ENCODE results near the gene DRC1.

Gene DRC1

DNA sequence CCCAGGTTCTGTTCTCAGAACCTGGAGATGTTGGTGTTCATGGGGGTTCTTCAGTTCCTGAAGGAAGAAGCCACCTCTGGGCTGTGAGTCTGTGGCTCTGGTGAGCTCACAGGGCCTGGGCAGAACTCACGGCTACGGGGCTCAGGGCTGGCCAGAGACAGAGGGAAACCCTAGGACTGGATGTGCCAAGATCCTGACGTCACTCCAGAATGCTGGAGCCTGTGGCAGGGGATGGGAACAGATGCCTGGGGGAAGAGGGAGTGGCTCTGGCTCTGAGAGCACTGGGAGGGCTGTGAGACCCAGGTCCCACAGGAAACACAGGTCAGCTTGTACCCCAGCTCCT, 76.2 kb downstream of the DRC1 start, which contains the start of gene OTOF:
Gene OTOF, minus strand, starts transcription at position 214 of the 343 bp plus-strand sequence.
- peak; percentile 56 for DNase-seq (ENCODE audit: low read depth)

DNA sequence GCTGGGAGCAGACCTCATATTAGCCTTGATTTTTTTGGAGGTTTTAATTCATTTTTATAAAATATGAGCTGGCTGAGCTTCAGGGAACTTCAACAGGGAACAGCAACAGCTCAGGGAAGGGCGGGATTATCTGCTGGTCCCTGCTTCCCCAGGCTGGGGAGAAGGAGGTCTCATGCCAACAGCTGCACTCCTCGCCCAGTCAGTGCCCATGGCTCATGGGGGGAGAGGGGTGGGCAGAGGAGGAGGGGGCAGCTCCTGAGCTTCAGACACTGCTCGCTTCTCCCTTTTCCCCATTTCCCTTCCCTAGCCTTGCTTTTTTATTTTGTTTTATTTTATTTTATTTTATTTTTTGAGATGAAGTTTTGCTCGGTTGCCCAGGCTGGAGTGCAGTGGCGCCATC, 76.6 kb downstream of the DRC1 start:
- no peak for DNase-seq (ENCODE audit: low read depth)

DNA sequence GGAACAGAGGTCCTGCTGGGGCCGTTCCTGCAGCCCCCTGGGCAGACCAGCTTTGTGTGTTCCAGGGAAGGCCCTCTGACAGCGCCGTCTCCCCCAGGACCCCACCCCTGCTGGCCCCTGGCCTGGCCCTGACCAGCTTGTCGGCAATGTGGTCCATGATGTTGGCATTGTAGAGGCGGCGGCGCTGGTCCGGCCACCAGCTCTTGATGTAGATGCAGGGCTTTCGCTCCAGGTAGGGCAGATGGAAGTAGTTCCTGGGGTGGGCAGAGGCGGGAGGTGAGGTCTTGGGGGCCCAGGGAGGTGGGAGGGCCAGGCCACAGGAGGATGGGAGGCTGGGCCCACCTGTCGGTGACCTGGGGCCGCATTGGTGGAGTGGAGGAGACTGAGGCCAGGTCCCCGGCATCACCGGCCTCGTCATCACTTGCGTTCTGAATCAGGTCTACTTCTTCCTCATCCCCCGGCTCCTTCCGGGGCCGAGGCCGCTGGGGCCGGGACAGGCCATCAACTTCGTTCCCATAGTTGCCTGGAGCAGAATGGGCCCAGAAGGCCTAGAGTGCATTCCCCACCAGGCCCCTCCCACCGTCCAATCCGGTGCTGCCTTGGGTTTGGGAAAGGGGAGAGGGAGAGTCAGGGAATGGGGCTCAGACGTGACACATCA, 77.5 kb downstream of the DRC1 start:
- no peak for DNase-seq (ENCODE audit: low read depth)

DNA sequence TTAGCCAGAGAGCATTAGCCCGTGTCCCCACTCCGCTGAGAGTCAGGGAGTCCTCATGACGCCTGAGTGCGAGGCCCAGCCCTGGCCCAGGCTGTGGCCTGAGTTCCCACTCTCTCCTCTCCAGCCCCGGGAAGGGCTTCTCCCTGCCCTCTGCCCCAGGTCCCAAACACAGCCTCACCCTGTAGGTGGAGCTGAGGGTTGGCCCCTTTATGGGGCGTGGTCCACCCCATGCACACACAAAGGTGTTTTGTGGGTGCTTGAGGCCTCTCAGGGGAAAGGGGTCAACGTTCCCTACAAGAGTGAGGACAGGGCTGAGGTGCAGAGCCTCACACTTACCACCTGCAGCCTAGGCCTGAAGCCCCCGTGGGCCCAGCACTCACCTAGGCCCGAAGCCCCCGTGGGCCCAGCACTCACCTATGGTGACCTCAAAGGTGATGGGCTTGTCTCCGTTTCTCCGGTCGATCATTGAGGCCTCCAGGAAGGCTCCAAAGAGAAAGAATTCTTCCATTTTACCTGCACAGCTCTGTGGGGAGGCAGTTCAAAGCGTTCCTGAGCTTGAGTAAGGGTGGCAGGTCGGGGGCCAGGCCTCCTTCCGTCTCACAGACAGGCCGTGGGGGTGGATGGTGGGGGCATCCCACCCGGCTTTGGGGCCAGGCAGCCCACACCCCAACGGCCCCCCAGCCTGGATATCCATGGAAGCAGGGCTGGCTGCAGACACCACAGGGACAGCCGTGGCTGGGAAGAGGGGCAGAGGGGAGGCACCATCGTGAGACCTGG, 78.3 kb downstream of the DRC1 start:
- DNase-seq (ENCODE audit: low read depth), result no peak

DNA sequence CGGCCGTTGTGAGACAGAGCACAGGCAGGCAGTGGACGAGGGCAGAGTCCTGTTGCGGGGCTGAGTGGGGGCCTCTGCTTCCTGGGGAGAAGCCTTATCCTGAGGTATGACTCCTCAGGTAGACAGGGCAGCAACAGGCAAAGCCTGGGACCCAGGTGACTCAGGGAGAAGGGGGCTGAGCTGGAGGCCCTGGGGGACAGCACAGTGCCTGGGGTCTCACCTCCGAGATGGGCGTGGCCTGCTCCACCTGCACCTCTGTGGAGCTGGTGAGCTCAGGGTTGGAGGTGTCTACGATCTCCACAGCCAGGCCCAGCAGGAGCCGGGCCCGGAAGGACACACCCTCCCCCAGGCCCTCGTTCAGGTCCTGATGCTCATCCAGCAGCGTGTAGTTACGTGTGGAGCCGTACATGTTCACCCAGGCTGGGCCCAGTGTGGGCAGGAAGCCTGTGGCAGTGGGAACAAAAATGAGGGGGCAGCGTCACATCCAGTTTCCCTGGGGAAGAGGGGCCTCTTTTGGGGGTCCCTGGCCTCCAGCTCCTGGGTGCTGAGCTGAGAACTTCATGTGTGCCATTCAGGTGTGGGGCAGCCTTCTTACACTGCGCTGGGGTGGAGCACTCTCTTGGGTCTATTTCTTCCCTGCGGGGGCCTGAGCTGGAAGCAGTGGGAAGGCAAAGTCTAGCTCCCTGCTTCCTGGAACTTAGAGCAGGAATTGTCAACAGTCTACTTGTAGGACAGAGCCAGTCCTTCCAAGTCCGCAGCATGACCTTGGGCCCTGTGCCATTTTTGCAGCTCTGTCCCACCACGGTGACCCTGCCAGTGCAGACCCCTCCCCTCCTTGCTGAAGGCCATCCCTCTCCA, 79.1 kb downstream of the DRC1 start:
- DNase-seq (ENCODE audit: low read depth), result no peak

DNA sequence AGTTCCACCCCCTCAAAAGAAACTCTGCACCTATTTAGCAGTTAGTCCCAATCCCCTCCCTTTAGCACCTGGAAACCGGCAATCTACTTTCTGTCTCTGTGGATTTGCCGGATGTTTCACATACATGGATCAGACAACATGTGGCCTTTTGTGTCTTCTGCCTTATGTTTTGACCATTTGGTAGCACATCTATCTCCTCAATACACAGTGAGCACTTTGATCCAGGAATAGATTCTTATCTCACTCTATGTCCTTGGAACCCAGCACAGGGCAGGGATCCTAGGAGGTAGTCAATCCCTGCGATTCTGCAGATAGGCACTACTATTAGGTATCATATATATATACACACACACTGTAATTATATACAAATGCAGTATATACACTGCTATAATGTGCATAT, 80.0 kb downstream of the DRC1 start:
- DNase-seq (ENCODE audit: low read depth), result no peak

DNA sequence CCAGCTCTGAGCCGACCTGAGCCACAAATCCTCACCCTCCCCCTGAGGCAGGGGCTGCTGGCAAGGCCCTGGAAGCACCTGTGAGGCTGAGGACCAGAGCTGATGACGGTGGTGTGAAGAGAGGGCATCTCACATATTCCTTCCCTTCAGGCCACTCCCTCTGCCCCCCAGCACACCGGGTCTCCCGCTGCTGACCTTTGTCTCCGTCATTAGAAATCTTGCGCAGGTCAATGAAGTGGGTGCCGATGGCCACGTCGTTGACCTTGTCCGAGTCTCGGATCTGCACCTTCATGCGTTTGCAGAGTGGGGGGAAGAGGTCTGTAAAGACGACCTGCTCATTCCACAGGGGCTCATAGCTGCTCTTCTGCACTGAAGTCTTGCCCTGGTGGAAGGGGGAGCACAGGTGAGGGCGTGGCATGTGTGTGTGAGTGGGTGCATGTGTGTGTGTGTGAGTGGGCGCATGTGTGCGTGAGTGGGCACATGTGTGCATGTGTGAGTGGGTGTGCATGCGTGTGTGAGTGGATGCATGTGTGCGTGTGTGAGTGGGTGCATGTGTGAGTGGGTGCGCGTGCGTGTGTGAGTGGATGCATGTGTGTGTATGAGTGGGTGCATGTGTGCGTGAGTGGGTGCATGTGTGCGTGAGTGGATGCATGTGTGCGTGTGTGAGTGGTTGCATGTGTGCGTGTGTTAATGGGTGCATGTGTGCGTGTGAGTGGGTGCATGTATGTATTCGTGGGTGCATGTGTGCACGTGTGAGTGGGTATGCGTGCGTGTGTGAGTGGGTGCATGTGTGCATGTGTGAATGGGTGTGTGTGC, 80.7 kb downstream of the DRC1 start:
- no peak for DNase-seq (ENCODE audit: low read depth)

DNA sequence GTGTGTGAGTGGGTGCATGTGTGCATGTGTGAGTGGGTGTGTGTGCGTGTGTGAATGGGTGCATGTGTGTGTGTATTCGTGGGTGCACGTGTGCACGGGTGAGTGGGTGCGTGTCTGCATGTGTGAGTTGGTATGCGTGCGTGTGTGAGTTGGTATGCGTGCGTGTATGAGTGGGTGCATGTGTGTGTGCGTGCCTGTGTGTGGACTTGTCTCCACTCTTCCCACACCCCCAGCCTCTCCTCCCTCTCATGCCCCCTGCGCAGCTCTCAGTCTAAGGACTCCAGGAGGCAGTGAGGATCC, 81.3 kb downstream of the DRC1 start:
- no peak for DNase-seq (ENCODE audit: low read depth)

DNA sequence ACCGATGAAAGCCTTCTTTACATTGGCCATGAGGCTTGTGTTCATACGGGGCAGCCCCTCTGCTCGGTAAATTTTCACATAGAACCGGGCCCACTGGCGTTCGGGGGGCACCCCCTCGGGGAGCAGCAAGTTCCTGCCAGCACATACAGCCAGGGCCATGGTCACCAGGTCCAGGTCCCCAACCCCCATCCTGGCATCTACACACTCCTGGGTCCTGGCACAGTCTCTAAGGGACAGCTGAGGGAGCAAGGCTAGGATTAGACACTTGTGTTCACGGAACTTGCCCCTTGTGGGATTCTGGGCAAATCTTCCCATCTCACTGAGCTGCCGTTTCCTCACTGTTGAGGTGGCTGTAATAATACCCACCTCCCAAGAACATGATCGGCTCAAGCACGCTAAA, 81.8 kb downstream of the DRC1 start:
- DNase-seq (ENCODE audit: low read depth), result no peak

DNA sequence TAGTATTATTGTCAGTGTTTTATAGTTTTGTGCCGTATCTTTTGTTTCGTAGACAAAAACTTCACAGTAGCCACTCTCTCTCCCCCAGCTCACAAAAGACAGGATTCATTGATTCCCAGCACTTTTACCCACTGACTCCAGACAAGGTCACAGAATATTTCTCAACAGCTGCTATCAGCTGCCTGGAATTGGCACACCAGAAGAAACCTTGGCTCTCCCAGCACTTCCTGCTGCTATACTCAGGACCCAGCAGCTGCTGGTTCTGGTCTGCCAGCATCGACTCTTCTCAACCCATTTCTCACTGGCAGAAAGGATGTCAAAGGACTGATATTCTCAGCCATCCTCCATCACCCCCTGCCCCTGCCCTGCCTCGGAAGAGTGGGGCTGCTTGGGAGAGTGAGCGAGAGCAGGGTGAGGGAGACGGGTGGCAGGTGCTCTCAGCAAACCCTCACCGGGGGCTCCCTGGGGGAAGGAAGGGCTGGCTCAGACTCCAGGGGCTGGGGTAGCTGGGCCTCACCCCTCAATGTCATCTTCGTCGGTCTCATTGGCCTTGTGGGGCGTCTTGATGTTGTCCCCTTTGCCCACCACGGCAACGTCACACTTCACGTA, 82.3 kb downstream of the DRC1 start:
- no peak for DNase-seq (ENCODE audit: low read depth)

DNA sequence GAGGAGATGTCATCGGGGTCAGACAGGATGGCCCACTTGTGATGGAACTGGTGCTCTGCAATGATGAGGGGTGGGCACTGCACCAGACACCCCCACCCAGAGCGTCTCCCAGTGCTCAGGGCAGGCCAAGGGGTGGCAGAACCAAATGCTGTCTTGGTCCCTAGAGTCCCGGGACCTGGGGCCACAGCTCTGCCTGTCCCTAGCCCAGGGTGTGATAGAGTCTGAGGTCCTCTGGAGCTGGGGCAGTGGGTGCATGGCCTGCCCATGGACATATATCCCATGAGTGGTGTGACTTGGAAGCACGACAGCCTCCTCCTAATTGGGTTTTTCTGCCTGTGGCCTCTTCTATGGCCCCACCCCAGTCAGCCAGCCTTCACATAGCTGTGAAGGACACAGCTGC, 82.9 kb downstream of the DRC1 start:
- DNase-seq (ENCODE audit: low read depth), result no peak

DNA sequence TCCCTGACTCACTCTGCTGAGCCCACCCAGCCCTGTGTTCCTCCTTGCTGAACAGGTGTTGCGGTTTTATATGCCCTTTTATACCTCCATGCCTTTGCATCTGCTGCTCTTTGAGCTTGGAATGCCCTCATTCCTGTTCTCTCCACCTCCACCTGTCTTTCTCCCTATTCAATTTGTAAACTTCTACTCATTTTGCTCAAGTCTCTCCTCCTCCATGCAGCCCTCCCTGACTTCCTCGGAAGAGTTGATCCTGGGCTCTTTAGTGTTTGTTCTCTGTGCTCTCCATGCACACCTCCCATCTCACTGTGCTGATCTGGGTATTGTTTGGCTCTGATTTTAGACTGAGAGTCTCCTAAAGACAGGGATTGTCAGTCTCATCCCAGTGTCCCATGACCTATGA, 83.4 kb downstream of the DRC1 start:
- DNase-seq (ENCODE audit: low read depth), result no peak

DNA sequence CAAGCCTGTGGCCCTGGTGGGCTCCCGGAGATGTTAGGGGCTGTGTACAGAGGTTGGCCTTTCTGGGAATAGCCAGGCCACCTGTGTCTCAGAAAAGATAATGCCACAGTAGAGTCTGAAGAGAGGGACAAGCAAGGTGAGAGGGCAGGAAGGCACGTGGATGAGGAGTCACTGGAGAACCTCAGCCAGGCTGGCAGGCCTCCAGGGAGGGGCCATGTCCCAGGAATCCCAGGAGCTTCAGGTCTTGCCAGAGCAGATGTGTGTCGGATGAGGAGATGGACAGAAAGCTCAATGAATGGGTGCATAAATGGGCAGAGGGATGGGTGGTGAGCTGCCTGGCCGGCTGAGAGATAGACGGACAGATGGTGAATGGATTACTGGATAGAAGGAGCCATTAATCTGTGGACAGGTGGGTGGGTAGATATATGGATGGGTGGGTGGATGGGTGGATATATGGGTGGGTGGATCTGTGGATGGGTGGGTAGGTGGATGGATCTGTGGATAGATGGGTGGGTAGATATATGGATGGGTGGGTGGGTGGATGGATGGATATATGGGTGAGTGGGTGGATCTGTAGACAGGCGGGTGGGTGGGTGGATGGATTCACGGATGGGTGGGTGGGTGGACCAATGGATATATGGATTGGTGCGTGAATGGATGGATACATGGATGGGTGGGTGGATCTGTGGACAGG, 84.2 kb downstream of the DRC1 start:
- DNase-seq (ENCODE audit: low read depth), result no peak

DNA sequence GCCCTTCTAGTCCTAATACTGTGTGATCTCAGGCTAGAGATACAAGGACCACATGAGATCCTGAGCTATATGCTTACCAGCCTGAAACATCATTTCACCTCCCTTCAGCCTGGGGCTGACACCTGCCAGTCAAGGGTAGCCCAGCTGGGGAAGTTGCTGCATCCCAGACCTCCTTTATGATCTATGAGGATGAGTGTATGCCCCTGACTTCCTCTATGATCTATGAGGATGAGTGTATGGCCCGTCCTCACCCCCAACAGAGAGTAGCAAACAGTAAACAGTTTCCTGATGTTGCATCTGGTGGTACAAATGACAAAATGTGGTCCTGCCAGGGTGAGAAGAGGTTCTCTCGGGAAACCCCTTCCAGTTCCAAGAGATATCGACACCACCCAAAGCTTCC, 85.1 kb downstream of the DRC1 start:
- no peak for DNase-seq (ENCODE audit: low read depth)

DNA sequence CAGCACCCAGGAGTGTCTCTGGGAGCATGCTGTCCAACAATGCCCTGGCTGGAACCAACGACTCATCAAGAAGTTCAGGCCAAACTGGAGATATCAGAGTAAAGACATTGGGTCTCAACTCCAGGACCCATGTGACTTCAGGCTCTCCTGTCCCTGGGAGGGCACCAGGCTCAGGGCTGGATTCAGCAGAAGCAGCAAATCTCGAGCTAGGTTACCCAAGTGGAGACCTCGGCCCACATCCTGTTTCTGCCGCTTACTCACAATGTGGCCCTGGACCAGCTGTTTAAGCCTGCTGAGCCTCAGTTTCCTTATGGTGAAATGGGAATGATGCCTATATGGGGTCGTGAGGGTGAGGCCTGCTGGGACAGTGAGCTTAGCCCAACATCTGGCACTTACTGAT, 85.5 kb downstream of the DRC1 start:
- no peak for DNase-seq (ENCODE audit: low read depth)

DNA sequence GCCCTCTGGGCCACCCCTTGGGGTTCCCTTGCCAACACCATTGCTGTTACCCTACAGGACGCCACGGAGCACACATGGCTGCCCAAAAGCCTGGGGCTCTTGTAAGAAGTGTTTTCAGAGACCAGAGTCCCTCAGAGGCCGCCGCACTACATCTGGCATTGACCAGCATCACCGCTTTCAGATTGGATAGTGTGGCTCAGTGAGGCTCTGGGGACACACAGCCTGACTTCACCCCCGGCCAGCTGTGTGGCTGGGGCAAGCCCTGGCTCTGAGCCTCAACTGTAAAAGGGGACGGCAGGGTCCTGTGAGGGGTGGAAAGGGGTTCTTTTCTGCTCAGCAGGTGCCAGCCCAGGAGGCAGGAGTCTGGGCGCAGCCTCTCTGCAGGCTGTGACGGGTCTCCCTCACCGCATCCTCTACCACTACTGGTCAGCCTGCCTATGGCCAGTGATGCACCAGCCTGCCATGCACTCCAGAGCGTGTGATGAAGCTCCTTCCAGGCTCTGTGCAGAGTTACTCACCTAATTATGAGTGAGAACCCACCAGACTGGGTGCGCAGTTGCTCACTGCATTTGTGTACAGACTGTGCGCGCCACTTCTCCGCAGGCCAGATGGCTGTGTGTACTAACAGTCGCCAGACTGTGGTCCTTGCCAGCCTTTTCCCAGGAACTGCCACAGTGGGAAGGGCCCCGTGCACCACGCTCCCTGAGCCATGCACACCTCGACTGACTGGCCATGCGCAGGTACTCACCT, 86.9 kb downstream of the DRC1 start:
- no peak for DNase-seq (ENCODE audit: low read depth)

DNA sequence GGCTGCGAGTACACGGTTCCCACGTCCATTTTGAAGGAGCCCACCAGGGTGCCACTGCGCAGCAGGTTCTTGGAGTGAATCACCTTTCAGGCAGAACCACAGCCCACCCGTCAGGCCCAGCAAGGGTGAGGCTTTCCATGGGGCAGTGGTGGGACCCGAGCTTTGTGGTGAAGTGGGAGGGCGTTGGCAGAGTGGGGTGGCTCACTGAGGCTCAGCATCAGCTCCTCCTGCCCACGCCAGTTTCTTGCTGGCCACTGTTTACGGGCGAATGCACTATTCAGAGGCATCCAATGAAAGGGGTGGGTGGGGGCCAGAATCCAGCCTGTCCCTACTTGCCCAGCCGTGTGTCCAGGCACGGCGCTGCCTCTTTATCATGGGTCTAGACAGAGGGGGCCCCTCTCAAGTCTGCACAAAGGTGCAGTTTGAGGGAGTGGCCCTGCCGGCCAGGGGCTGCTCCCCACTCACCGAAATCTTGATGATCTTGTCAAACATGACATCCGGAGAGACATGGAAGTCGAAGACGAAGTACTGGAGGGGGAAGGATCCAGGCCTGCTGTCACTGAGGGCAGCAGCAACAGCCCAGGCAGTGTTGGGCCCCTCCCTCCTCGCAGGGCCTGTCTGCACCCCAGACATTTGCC, 87.6 kb downstream of the DRC1 start:
- no peak for DNase-seq (ENCODE audit: low read depth)

DNA sequence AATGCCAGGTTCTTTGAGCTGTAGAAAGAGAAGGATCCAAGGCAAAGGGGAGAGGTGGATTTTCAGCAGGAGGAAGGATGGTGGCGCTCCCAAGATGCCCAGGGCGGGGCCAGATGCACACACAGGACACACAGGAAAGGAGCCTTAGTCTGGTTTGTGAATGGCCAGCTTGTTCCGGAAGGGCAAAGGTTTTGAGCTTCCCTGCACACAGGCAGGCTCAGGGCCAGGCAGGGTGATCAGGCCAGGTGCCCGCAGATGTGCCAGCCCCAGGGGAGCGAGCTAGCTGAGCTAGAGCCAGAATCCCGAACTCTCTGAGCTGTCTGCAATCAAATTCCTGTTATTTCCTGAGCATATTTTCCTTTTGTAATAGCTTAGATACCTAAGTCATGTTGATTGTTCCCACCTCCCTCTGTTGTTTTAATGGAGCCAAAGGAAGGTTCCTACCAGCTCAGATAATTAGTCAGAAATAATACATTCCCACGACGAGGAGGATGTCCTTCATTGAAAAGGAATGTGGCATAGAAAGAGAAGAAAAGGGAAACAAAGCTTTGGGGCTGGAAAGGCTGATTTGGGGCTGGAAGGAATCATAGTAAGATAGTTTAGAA, 89.9 kb downstream of the DRC1 start:
- no peak for DNase-seq (ENCODE audit: low read depth)

DNA sequence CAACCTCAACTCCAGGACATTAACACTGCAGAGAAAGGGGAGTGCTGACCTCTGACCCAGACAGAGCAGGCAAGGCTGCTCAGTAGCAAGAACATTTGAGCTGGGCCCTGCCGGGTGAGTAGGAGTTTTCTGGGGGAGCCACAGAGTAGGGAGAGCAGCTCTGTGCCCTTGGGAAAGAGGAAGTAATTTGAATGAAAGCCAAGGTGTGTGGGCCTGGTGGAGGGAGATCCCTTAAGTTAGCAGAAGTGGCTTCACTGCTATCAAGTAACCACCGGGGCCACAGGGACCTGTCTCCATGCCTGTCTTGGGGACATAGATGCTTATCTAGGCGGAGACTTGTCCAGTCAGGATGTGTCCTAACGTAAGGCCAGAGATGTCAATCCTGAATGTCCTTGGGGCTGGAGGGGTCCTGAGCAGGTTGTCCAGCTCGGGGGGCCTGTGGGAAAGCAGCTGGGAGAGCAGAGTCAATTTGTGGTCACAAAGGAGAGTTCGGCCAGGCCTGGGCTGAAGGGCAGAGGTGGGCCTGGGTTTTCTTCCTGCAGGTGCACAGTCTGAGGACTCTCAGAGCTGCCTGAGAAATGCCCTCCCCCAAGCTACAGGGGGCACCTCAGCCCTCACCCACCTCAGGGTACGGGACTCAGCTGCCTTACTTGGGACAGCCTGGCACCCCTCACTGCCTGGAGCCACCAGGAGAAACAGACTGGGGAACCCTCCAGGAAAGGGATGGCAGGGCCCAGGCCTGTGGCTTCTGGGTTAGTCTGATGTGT, 91.2 kb downstream of the DRC1 start:
- no peak for DNase-seq (ENCODE audit: low read depth)
